ENCODE results near the gene NAA15. TPM values are rescaled to one million over a fixed set of nuclear protein-coding genes. Genes with fewer than 3 reads are reported as not detected.

Gene NAA15
- total and polyA plus RNA-seq, 2 donors (not counting 3 experiments of a cell fraction or from before 2014, with no cell fraction given), result 4.5 to 67.9 TPM

DNA sequence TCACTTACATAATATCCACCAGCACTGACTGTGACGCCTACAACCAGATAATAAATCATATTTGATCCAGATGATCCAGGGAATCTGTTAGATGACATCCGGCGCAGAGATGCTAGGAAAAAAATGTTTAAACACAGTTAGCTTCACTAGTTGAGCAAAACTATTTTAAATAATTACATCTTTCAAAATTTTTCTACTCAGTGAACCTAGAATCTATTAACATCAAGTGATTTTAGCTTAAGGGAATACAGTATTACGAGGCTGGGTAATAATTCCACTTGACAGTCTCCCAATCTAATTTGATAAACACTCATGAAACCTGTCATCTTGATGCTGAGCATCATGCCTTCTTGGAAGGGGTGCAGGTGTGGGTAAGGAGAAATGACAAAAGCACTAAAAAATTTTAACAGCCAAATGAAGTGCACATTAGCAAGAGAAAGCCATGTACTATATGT, 26.0 kb upstream of the NAA15 start:
- Histone ChIP-seq H3K27ac (ENCODE audit: insufficient read depth, low read depth, low read length) (no peak overlapping the region), H3K9me3 (replicated peaks; ENCODE audit: control insufficient read depth, insufficient read depth, low read length) (no peaks in the 10 kb centered on the region), H3K36me3 (ENCODE audit: control insufficient read depth in 2 of 2, extremely low read depth in 1 of 2, insufficient read depth in 2 of 2, low read length in 2 of 2) (no peaks in the 10 kb centered on the region), H3K9ac (replicated peaks; ENCODE audit: extremely low read depth, insufficient read depth, low read length) (no peak overlapping the region), H4K20me1 (replicated peaks; ENCODE audit: control insufficient read depth, extremely low read depth, insufficient read depth, low read length) (no peaks in the 10 kb centered on the region), H2AFZ (ENCODE audit: low read depth, low read length) (no peak overlapping the region), H3K4me3 (replicated peaks in 1 of 3; ENCODE audit: insufficient read depth in 1 of 3, low read depth in 1 of 3, low read length in 3 of 3) (no peak overlapping the region), H3K4me2 (ENCODE audit: insufficient read depth, low read length) (no peak overlapping the region), H3K9me1 (replicated peaks; ENCODE audit: control insufficient read depth, extremely low read depth, insufficient read depth, low read length) (no peaks in the 10 kb centered on the region), H3K79me2 (ENCODE audit: control insufficient read depth, insufficient read depth, low read length) (no peaks in the 10 kb centered on the region), H3K4me1 (ENCODE audit: control insufficient read depth, extremely low read depth, insufficient read depth, low read length) (peaks cover 9% of the 10 kb centered on the region), H3K27me3 (ENCODE audit: control insufficient read depth in 2 of 2, insufficient read depth in 2 of 2, low read length in 2 of 2) (no peaks in the 10 kb centered on the region)
- dilution Hi-C loops (cut with MboI; ENCODE audit: extremely low pct_ligation_motif_present, low sequenced_read_pairs) (no loop called here), intact Hi-C loops (cut with micrococcal nuclease) (no loop called here)
- ChIA-PET POLR2A (no interaction called here), CTCF (interaction anchor here (0.5 to 3.0 kb wide), 8 partner anchors 8 to 245 kb away, joined by 3 to 12 read pairs (median 3); no protein-coding TSS in a partner anchor)
- FAIRE-seq (no peak), DNase-seq (ENCODE audit: low read depth, low spot score) (no peak)
- BruUV-seq (replicated peaks), result no TSS peak
- TF ChIP-seq MYC (IDR thresholded peaks at IDR 0.05; ENCODE audit: low read depth, low read length) (no peak), GATA2 (IDR thresholded peaks at IDR 0.05; ENCODE audit: insufficient read depth, insufficient read length, low read depth, low read length) (no peak), JUN (IDR thresholded peaks at IDR 0.05; ENCODE audit: borderline replicate concordance, insufficient read depth, insufficient read length, low read depth) (no peak), FOS (IDR thresholded peaks at IDR 0.05; ENCODE audit: borderline replicate concordance, insufficient read depth, low read length) (no peak), EZH2 (IDR thresholded peaks at IDR 0.05; ENCODE audit: borderline replicate concordance, low read depth, low read length, severe bottlenecking) (no peak), MAX (IDR thresholded peaks at IDR 0.05; ENCODE audit: insufficient read depth, insufficient read length) (no peak), POLR2A (IDR thresholded peaks at IDR 0.05; ENCODE audit: low read depth, low read length) (no peak), POLR2AphosphoS5 (IDR thresholded peaks at IDR 0.05; ENCODE audit: insufficient read depth, low read depth, low read length) (no peak)
- TF ChIP-seq, protein P1, sequence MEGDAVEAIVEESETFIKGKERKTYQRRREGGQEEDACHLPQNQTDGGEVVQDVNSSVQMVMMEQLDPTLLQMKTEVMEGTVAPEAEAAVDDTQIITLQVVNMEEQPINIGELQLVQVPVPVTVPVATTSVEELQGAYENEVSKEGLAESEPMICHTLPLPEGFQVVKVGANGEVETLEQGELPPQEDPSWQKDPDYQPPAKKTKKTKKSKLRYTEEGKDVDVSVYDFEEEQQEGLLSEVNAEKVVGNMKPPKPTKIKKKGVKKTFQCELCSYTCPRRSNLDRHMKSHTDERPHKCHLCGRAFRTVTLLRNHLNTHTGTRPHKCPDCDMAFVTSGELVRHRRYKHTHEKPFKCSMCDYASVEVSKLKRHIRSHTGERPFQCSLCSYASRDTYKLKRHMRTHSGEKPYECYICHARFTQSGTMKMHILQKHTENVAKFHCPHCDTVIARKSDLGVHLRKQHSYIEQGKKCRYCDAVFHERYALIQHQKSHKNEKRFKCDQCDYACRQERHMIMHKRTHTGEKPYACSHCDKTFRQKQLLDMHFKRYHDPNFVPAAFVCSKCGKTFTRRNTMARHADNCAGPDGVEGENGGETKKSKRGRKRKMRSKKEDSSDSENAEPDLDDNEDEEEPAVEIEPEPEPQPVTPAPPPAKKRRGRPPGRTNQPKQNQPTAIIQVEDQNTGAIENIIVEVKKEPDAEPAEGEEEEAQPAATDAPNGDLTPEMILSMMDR (IDR thresholded peaks at IDR 0.05; ENCODE audit: extremely low read depth in 1 of 2, insufficient read depth in 1 of 2, low read depth in 1 of 2, low read length in 2 of 2), result no peak

All from endothelial cell of umbilical vein (primary cell).